Medulla oblongata (tissue), 1 donor: ENCODE measurements around the gene RCBTB1.
"Not testable (repeated sequence)": the region's sequence is repeated elsewhere in the genome, so short reads cannot be mapped to it uniquely, and the experiment has no call there.

Experiments
- DNase-seq: peaks from one replicate; pipeline ENCODE4 v3.0.0-alpha.2; 2015; ENCODE audit errors: extremely low spot score

RCBTB1 gene

GRCh38 chr13:49516467-49516866, 68.9 kb downstream of the RCBTB1 start:
- no peak for DNase-seq

GRCh38 chr13:49512578-49512977, 72.8 kb downstream of the RCBTB1 start:
- no peak for DNase-seq

- no peak for DNase-seq
Measured at GRCh38 chr13:49503951-49504350, 81.4 kb downstream of the RCBTB1 start.

GRCh38 chr13:49502954-49503353, 82.4 kb downstream of the RCBTB1 start:
- DNase-seq, result no peak

- no peak for DNase-seq
Measured at GRCh38 chr13:49499889-49500660, 85.3 kb downstream of the RCBTB1 start.

- DNase-seq, result no peak
Measured at GRCh38 chr13:49498206-49498605, 87.2 kb downstream of the RCBTB1 start.

- DNase-seq, result no peak
Measured at GRCh38 chr13:49497272-49497671, 88.1 kb downstream of the RCBTB1 start.

GRCh38 chr13:49496837-49497236, 88.5 kb downstream of the RCBTB1 start:
- not testable (repeated sequence) for DNase-seq

GRCh38 chr13:49495783-49496762, 89.3 kb downstream of the RCBTB1 start, which contains the start of gene PHF11:
Gene PHF11 (plus strand): TSS chr13:49495953. CDS start chr13:49496002, 49 bp downstream.
- DNase-seq, result peak; percentile 76

GRCh38 chr13:49494645-49495044, 90.7 kb downstream of the RCBTB1 start:
- no peak for DNase-seq

- no peak for DNase-seq
Measured at GRCh38 chr13:49488563-49488962, 96.8 kb downstream of the RCBTB1 start.
